Islet precursor cell (in vitro differentiated cells): ENCODE measurements around the gene CAT.
A peak's percentile ranks its signal among the peaks of the same experiment; 100 is the strongest.
"Not testable (repeated sequence)": the region's sequence is repeated elsewhere in the genome, so short reads cannot be mapped to it uniquely, and the experiment has no call there.

ENCODE experiments used
- DNase-seq: peaks from one replicate; pipeline ENCODE4 v3.0.0-alpha.2; 2018

CAT gene

DNA sequence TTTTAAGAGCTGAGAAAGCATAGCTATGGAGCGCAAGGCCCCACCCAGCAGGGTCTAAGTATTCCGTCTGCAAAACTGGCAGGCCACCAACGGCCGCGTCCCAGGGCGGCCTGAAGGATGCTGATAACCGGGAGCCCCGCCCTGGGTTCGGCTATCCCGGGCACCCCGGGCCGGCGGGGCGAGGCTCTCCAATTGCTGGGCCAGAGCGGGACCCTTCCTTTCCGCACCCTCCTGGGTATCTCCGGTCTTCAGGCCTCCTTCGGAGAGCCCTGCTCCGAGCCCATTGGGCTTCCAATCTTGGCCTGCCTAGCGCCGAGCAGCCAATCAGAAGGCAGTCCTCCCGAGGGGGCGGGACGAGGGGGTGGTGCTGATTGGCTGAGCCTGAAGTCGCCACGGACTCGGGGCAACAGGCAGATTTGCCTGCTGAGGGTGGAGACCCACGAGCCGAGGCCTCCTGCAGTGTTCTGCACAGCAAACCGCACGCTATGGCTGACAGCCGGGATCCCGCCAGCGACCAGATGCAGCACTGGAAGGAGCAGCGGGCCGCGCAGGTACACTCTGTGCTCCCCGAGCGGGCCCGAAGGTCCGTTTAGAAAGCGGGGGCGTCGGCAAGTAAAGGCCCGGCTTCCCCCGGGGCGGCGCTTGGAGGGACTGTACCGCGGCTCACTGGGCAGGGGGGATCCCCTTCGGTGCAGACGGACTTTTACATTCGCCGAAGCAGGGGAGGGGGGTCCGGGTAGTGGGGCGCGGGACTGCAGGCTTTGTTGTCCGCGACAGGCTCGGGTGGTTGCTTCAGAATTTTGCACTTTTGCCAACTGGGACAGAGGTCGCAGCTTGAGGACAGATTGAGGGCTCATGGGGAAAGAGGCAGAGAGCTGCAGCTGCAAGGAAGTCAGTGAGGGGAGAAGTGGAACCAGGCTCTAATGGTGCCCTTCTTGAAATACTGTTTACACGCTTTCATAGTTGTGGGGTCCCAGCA lies at the start of gene CAT:
CAT (plus strand) TSS at position 406 of the 979 bp plus-strand sequence; CDS start at position 486, 80 bp downstream.
- DNase-seq = no peak

DNA sequence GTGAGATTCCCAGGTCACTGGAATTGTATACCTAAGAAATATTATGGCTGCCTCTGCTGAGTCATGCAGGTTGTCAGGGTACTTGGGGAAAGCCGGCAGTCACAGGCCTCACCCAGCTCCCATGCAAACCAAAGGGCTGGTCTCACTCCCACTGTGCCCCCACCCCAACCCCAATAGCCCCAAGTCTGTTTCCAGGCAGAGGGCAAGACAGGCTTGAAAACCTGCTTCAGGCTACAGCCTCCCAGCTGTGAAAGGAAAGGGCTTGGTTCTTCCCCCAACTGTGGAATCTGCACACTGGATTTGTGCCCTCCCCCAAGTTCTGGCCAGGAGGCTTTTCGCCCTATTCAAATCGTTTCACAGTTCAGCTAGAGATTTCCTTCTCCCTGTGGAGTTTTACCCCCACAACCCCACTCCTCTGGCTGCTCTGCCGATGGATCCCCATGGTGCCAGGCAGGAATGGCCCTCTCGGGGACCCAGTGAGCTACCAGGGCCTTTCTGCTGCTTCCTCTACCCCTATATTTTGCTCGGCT lies 43.9 kb upstream of the CAT start:
- no peak for DNase-seq

DNA sequence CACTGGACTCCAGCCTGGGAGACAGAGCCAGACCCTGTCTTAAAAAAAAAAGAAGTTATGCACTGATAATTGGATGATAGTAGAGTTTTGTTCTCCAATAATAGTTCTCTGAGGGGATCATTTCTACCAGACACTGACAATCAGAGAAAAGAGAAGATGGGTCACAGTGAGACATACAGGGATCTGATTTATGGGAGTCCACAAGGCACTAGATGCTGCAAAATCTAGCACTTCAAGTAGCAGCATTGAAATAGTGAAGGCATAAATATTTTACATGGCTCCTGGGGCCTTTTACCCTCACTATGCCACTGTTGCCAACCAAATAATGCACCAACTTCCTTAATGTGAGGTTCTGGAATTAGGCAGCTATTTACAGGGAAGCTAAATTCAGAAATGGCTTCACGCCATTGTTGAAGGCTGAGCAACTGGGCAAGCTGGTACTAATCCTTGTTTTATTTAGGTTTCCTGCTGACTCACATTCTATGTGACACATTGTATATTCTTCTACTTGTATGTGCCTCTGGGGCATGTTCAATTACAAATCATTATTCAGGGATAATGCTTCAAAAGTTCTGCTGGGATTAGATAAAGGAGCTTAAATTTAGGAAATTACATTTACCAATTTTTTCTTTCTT lies 42.7 kb upstream of the CAT start:
- DNase-seq = no peak

DNA sequence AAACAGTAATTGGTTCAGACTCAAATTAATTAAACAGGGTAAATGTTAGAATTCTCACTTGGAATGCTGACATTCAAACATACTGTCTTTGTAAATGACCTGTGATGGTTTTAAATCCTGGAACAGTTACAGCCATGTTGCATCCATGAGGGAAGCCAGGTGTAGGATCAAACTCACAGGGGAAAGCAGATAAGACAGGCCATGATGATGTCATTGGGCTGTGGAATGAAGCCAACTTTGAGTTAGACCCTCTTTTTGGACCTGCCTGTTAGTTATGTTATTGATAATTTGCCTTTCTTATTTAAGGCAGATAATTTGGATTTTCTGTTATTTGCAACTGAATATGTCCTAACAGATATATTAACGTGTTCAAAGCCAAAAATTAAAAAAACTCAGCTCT lies 41.6 kb upstream of the CAT start:
- no peak for DNase-seq

DNA sequence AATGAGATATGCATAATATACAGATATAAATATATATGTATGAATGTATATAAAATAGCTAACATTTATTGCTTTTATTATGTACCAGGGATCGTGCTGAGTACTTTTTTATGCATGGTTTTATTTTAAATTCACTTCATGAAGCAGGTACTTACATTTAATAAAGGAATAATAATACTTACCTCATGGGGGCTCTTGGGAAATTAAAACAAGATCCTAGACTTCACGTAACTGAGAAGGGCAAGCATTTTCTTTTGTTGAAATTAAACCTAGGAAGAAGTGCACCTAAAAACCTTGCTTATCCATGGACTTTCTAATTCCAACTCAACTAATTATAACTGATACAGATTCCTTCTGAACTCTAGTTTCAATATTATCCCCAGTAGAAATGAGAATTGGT lies 40.9 kb upstream of the CAT start:
- DNase-seq = no peak

DNA sequence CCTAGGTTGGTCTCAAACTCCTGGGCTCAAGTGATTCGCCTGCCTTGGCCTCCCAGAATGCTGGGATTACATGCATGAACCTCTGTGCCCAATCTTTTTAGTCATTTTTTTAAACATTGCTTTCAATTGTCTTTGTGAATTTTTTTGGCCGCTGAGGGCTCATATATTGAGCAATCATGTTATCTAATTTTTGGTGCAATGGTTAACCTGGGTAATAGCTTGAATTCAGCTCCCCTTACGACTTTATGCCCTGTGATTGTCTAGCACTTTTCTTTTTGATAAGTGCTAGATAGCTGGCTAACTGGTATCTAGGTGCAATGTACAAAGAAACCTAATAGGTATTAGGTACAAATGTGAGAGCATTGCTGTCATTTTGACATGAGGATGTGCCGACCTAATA lies 35.3 kb upstream of the CAT start:
- DNase-seq = no peak

DNA sequence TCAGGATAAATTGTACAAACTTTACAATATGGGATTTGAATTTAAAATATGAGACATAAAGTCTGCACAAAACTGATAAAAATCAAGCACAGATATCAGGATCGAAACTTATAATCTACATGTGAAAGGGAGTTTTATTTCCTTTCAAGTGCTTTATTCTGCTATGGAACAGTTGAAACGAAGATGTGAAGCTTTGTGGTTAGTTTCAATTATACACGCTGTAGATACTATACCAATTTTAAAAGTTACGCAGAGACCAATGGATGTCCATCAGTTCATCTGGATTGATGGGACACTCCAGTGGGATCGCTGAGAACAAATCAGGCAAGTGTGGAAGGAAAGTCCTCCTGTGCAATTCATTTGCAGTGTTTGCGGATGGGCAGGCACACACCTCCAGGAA lies 34.5 kb upstream of the CAT start:
- DNase-seq = no peak

DNA sequence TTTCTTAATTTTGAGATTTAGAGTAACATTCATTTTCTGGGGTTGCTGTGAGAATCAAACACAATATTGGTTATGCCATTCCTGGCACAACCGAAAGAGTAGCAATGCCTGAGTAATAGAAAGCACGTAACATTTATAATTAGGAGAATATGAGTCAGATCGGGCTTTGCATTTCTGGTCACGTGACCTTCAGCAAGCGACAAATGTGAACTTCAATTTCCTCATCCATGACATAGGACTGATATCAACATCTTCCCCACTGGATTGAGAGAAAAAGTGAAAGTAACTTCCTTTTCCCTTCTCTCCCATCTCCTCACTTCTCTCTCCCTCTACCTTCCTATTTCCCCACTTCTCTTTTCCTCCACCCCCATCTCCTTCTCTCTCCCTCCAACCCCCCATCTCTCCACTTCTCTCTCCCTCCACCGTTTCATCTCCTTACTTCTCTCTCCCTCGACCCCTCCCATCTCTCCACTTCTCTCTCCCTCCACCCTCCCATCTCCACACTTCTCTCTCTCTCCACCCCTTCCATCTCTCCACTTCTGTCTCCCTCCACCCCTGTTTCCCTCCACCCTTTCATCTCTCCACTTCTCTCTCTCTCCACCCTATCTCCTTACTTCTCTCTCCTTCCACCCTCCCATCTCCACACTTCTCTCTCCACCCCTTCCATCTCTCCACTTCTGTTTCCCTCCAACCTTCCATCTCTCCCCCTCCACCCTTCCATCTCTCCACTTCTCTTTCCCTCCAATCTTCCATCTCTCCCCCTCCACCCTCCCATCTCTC lies 33.5 kb upstream of the CAT start:
- DNase-seq = no peak

DNA sequence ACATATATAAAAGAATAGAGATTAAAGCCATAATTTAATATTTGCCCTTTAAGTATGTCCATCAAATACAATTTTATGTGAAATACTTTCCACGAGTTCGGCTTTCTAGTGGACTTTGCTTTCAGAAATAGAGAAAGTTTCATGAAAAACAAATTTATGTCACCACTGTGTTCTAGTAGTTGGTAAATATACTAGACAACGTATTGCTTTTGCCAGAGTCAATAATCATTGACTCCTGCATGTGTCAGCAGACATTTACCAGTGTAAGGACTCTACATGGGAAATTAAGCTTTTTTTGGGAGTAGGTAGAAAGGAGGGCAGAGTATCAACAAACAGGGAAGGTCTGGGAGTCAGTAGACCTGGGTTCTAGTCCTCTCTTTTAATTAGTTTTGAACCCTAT lies 32.3 kb upstream of the CAT start:
- no peak for DNase-seq

DNA sequence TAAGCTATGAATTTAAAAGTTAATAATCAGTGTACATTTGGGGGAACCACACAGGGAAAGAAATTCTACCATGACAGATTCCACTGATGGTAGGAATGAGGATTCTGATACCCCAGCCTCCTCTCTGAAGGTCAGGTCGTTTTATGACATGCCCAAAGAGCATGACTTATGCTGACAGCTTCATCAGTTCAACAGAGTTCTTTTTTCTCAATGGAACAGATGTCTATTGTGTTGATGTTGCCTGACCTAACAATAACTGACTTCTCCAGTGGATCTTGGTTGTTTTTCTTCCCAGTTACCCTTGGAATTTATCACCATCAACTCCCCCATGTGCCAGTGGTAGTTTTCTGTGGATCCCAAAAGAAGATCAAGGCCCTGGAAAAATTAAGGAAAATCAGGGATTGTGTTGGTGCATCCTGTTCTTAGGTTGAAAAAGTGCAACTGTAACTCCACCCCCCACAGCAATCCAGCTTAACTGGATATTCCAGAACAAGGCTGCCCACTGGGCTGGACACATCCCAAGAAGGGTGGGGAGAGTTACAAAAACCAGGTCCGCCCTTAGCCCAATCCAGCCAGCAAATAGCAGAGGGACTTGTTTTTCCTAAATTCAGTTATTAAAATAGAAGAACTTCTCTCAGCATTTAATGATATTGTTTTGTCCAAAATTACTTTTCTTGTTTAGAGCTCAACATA lies 31.5 kb upstream of the CAT start:
- DNase-seq = peak; percentile 57

DNA sequence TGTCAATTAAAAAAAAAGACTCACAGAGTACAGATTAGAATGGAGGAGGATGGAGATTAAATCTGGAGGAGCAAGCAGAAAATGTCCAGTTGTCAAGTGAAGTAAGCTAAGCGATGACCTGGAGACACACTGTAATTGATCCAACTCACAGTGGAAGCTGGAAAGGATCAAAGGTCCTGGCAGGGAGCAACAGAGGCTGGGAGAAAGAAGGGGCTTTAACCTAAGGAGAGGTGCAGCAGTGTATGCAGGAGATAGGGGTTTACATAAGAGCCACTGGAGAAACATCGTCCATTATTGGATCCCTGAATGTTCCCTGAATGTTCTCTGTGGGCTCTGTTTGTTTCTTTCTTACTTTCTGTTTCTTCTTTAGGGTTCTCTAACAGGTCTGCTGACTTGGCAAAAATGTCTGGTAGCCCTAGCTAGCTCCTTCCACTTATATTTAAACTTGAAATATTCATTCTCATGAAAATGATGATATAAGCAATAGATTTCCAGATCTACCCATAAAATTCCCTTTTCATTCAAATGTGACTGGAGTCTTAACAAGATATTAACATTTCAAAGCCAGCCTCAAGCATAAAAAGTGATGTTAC lies 30.1 kb upstream of the CAT start:
- no peak for DNase-seq

DNA sequence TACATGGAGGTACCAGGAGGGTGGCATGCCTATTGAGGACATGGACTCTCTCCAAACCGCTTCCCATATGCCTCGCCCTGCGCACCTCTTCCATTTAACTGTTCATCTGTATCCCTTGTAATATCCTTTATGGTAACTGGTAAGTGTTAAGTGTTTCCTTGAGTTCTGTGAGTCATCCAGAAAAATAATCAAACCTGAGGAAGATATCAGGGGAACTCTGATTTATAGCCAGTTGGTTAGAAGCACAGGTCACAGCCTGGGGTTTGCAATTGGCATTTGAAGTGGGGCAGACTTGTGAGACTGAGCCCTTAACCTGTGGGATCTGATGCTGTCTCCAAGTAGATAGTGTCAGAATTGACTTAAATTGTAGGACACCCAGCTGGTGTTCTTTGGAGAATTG lies 27.6 kb upstream of the CAT start:
- DNase-seq = no peak

DNA sequence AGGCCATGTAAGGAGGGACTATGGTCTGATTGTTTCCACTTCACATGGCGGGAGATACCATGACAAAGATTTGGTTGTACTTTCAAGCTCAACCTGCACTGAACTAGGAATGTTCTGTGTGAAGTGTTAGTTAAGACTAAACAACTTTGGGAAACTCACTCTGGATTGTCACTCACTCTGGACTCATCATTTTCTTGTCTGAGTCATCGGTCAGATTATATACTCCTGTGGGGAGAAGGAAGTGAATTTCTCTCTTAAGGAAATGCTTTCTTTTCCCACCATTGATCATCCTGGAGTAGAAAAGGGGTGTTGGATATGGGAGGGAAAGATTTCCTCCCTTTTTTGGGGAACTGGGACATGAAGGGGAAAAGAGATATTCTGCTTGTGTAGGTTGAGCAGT lies 26.9 kb upstream of the CAT start:
- no peak for DNase-seq

DNA sequence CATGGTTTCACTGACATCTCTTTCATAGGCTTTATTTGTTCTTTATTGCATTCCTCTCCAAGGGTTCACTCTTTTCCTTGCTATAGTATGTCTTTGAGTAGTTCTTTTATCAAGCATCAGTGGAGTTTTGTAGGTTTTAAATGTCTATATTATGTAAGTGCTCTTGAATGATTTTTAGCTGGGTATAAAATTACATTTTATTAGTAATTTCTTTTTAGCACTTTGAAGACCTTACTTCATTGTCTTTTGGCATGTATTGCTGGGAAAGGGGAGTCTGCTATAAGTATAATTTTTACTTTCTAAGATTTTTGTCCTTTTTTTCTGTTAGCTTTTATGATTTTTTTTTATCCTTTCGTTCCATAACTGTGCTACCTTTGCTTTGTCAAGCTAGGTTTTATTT lies 25.5 kb upstream of the CAT start:
- no peak for DNase-seq

DNA sequence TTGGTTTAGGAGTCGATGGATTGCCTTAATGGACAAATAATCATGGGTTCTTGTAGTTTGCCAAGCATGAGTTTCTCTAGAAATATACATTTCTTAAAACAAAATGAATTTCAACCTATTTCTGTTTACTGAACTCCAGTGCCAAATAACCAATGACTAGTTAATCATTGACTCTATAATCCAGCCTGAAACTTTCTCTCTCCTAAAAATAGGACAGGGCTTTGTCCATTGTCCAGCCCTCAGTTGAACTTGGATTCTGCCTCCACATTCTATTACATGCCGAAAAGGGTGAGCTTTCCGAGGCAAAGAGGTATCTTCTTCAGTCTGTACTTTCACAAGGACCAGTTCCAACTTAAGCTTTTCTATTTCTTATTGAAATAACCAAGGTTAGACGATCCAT lies 23.2 kb upstream of the CAT start:
- DNase-seq = no peak

DNA sequence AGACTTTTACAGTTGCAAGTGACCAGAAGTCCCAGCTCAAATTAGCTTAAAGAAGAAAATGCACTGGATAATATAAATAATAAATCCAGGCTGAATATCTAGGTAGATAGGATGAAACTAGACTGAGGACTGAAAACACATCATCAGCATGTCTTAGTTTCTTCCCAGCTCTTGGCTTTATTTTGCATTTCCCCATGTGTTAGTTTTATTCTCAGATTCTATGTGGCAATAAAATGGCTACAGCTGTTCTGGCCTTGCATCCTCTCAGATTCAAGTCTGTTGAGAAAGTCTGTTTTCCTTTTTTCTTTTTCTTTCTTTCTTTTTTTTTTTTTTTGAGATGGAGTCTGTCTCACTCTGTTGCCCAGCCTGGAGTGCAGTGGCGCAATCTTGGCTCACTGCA lies 22.6 kb upstream of the CAT start:
- no peak for DNase-seq

DNA sequence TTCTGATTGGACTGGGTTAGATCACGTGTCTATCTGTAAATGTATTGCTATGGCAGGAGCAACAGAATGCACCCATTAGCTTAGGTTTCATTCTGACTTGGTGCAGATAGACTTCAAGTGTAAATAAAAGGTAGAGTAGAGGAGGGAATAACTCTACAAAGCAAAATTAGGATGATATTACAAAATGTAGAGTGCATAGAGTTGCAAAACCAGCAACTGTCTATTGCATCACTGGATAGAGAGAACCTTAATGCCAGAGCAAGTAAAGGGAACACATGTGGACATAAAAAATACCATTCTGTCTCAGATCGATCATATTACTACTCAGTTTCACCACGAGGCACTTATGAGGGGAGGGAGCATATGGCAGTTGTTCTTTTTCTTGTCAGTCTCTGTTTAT lies 22.0 kb upstream of the CAT start:
- DNase-seq = no peak

DNA sequence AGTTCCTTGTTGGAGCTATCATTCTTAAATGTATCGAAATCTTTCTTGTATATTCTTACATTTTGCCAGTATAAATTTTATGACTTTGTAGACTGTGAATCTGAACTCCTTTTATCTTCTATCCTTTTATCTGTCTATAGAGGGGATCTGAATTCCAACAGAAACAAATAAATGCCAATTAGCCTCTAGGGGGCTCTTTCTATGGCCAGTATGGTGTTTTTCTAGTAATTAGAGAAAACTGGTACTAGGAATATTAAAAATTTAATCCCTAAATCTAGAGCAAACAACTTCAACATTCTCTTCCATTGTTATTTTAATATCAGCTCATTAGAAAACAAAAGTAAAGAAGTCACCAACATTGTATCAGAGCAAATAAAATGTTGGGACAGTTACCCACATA lies 21.5 kb upstream of the CAT start:
- DNase-seq = no peak

DNA sequence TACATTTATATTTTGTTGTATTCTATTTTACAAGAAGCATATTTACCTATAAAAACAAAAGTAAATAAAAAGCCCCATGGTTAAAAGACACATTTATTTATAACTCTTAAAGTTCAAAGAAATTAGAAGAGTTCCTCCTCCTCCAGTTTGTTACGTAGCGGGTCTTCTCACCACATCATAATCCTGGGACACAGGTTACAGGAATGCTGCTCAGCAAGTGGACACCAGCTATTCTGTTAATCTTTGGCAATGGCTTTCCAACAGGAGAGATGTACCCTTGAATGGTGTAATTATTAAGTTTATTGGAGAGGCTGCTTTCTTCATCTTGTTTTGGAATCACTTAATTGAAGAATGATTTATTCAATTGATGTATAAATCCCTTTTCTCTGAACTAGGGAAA lies 19.6 kb upstream of the CAT start:
- DNase-seq = no peak

DNA sequence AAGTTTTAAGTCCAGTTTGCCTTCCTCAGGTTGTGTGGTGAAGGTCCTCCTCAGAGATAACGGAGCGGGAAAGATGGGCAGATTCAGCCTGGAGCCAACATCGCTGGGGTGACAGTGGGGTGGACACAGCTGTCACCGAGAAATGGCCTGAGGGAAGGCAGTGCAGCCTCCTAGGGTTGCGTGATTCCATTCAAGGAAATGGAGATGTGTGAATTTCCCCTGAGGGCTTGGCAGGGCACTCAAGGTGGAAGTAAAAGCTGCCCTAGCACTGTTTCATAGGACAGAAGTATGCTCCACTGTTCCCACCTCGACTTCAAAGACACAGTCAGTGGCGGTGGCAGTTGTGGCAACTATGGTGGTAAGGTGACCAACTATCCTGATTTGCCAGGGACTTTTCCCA lies 15.4 kb upstream of the CAT start:
- no peak for DNase-seq

DNA sequence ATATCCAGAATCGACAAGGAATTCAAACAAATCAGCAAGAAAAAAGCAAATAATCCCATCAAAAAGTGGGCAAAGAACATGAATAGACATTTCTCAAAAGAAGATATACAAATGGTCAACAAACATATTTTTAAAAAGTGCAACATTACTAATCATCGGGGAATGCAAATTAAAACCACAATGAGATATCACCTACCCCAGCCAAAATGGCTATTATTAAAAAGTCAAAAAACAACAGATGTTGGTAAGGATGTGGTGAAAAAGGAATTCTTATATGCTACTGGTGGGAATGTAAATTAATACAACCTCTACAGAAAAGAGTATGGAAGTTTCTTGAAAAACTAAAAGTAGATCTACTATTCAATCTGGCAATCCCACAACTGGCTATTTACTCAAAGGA lies 13.9 kb upstream of the CAT start:
- not testable (repeated sequence) for DNase-seq

DNA sequence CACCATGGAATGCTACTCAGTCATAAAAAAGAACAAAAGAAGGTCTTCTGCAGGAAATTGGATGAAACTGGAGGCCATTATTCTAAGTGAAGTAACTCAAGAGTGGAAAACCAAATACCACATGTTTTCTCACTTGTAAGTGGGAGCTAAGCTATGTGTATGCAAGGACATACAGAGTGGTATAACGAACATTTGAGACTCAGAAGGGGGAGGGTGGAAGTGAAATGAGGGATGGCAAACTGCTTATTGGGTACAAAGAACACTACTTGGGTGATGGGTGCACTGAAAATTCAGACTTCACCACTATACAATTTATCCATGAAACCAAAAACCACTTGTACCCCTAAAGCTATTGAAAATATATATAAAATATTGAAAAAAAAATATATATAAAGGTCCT lies 13.4 kb upstream of the CAT start:
- DNase-seq = no peak
